Erythroblast (primary cell): ENCODE measurements around the gene BEAN1.

Experiments used
- GATA1 ChIP-seq: IDR thresholded peaks from 2 replicates; pipeline ENCODE4 v1.6.1; 2011; ENCODE audit warnings: low read depth, mild to moderate bottlenecking, control low read depth, low read length, moderate library complexity
- POLR2A ChIP-seq: IDR thresholded peaks from 2 replicates; pipeline ENCODE4 v1.6.1; 2011; ENCODE audit warnings: mild to moderate bottlenecking, low read length

DNA sequence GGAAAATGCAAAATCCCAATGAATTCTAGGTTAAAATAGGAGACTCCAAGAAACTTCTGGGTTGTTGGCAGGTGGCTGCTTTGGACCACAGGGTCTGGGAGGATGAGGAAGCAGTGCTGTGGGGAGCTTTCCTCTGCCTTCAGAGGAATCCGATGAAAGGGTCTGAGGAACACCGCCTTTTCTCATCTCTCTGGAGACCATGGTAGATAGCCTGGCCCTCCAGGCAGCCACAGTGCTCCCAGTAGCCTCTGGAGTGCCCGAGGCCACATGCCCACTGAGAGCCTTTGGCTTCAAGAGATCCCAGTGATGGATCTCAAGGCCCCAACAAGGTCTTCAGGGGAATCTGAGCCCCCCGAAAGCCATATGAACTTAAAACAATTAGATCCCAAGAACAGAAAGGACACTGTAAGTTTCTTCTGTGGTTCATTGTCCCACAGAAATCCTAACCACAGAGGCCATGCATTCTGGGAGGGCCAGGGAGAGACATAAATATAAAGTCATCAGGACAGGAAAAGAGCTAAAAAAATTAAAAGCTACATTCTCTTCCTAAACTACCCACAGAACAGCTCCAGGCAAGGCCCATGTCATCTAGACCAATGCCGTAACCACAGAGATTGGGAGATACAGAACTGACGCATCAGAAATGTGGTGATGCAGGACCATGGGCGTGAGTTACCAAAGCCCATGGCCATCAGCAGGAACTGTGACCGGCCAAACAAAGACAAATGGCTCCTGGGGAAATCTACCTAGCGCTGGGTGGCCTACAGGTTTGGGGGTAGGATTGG, 98.5 kb downstream of the BEAN1 start:
- TF ChIP-seq POLR2A (peak; percentile 37), GATA1 (no peak)
